ENCODE results near the gene FAM89A.

DNA sequence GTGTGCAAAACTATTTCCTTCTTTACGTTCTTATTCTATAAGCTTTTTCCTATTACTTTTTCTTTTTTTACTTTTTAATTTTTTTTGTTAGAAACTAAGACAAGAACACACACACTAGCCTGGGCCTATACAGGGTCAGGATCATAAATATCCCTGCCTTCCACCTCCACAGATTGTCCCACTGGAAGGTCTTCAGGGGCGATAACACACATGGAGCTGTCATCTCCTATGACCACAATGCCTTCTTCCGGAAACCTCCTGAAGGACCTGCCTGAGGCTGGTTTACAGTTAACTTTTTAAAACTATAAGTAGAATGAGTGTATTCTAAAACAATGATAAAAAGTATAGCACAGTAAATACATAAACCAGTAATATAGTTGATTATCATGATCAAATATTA lies 10.3 kb upstream of the FAM89A start:
- TF ChIP-seq, protein P1, sequence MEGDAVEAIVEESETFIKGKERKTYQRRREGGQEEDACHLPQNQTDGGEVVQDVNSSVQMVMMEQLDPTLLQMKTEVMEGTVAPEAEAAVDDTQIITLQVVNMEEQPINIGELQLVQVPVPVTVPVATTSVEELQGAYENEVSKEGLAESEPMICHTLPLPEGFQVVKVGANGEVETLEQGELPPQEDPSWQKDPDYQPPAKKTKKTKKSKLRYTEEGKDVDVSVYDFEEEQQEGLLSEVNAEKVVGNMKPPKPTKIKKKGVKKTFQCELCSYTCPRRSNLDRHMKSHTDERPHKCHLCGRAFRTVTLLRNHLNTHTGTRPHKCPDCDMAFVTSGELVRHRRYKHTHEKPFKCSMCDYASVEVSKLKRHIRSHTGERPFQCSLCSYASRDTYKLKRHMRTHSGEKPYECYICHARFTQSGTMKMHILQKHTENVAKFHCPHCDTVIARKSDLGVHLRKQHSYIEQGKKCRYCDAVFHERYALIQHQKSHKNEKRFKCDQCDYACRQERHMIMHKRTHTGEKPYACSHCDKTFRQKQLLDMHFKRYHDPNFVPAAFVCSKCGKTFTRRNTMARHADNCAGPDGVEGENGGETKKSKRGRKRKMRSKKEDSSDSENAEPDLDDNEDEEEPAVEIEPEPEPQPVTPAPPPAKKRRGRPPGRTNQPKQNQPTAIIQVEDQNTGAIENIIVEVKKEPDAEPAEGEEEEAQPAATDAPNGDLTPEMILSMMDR (conservative IDR thresholded peaks at IDR 0.05; ENCODE audit: low read depth, low read length) = no peak
- no peak for TF ChIP-seq EZH2phosphoT487 (IDR thresholded peaks at IDR 0.05; ENCODE audit: borderline replicate concordance, low read length)

Measured in PC-3 (cell line).